Measurements from ENCODE around the gene IFI27L1. TPM values are rescaled to one million over a fixed set of nuclear protein-coding genes. Genes with fewer than 3 reads are reported as not detected.

The IFI27L1 gene
- total and polyA plus RNA-seq, 2 experiments from 2014 or later, result 9.7 to 28.6 TPM

- no peak for ATAC-seq
- Histone ChIP-seq H3F3A (replicated peaks; ENCODE audit: low read depth) (no peaks in the 10 kb centered on the region), H3K27me3 (ENCODE audit: insufficient read depth) (no peaks in the 10 kb centered on the region), H2AFZ (no peak overlapping the region), H3K4me2 (no peak overlapping the region), H3K36me3 (ENCODE audit: insufficient read depth) (no peaks in the 10 kb centered on the region), H3K4me1 (ENCODE audit: insufficient read depth) (no peaks in the 10 kb centered on the region), H3K27ac (ENCODE audit: low read depth) (no peak overlapping the region), H3K9me2 (ENCODE audit: insufficient read depth) (no peaks in the 10 kb centered on the region), H3K4me3 (no peak overlapping the region), H4K20me1 (replicated peaks; ENCODE audit: insufficient read depth) (no peaks in the 10 kb centered on the region), H3K79me2 (replicated peaks; ENCODE audit: insufficient read depth) (no peaks in the 10 kb centered on the region)
- no peak for DNase-seq (ENCODE audit: low spot score)
- Mint-ChIP-seq H3K27me3 (ENCODE audit: insufficient read depth, low read depth, poor library complexity) (peaks cover 16% of the 10 kb centered on the region), H3K4me1 (peaks cover 8% of the 10 kb centered on the region; the same call in 2 of the 3 replicates), H3K36me3 (ENCODE audit: low read depth) (peaks cover 3% of the 10 kb centered on the region; the same call in 1 of the 3 replicates), H3K9me3 (peaks cover 5% of the 10 kb centered on the region; the same call in 2 of the 3 replicates), H3K27ac (no peak overlapping the region), H3K4me3 (no peak overlapping the region)
- TF ChIP-seq ZNF114 (CRISPR knock-in tag; IDR thresholded peaks at IDR 0.05), result no peak
- no peak for TF ChIP-seq EZH2phosphoT487 (IDR thresholded peaks at IDR 0.05; ENCODE audit: unreplicated experiment)
- TF ChIP-seq, protein P1, sequence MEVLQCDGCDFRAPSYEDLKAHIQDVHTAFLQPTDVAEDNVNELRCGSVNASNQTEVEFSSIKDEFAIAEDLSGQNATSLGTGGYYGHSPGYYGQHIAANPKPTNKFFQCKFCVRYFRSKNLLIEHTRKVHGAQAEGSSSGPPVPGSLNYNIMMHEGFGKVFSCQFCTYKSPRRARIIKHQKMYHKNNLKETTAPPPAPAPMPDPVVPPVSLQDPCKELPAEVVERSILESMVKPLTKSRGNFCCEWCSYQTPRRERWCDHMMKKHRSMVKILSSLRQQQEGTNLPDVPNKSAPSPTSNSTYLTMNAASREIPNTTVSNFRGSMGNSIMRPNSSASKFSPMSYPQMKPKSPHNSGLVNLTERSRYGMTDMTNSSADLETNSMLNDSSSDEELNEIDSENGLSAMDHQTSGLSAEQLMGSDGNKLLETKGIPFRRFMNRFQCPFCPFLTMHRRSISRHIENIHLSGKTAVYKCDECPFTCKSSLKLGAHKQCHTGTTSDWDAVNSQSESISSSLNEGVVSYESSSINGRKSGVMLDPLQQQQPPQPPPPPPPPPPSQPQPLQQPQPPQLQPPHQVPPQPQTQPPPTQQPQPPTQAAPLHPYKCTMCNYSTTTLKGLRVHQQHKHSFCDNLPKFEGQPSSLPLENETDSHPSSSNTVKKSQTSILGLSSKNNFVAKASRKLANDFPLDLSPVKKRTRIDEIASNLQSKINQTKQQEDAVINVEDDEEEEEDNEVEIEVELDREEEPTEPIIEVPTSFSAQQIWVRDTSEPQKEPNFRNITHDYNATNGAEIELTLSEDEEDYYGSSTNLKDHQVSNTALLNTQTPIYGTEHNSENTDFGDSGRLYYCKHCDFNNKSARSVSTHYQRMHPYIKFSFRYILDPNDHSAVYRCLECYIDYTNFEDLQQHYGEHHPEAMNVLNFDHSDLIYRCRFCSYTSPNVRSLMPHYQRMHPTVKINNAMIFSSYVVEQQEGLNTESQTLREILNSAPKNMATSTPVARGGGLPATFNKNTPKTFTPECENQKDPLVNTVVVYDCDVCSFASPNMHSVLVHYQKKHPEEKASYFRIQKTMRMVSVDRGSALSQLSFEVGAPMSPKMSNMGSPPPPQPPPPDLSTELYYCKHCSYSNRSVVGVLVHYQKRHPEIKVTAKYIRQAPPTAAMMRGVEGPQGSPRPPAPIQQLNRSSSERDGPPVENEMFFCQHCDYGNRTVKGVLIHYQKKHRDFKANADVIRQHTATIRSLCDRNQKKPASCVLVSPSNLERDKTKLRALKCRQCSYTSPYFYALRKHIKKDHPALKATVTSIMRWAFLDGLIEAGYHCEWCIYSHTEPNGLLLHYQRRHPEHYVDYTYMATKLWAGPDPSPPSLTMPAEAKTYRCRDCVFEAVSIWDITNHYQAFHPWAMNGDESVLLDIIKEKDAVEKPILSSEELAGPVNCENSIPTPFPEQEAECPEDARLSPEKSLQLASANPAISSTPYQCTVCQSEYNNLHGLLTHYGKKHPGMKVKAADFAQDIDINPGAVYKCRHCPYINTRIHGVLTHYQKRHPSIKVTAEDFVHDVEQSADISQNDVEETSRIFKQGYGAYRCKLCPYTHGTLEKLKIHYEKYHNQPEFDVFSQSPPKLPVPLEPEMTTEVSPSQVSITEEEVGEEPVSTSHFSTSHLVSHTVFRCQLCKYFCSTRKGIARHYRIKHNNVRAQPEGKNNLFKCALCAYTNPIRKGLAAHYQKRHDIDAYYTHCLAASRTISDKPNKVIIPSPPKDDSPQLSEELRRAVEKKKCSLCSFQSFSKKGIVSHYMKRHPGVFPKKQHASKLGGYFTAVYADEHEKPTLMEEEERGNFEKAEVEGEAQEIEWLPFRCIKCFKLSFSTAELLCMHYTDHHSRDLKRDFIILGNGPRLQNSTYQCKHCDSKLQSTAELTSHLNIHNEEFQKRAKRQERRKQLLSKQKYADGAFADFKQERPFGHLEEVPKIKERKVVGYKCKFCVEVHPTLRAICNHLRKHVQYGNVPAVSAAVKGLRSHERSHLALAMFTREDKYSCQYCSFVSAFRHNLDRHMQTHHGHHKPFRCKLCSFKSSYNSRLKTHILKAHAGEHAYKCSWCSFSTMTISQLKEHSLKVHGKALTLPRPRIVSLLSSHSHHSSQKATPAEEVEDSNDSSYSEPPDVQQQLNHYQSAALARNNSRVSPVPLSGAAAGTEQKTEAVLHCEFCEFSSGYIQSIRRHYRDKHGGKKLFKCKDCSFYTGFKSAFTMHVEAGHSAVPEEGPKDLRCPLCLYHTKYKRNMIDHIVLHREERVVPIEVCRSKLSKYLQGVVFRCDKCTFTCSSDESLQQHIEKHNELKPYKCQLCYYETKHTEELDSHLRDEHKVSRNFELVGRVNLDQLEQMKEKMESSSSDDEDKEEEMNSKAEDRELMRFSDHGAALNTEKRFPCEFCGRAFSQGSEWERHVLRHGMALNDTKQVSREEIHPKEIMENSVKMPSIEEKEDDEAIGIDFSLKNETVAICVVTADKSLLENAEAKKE (CRISPR knock-in tag; IDR thresholded peaks at IDR 0.05), result no peak
- TF ChIP-seq POLR2AphosphoS5 (IDR thresholded peaks at IDR 0.05; ENCODE audit: low read depth), result no peak
- TF ChIP-seq, protein P2, sequence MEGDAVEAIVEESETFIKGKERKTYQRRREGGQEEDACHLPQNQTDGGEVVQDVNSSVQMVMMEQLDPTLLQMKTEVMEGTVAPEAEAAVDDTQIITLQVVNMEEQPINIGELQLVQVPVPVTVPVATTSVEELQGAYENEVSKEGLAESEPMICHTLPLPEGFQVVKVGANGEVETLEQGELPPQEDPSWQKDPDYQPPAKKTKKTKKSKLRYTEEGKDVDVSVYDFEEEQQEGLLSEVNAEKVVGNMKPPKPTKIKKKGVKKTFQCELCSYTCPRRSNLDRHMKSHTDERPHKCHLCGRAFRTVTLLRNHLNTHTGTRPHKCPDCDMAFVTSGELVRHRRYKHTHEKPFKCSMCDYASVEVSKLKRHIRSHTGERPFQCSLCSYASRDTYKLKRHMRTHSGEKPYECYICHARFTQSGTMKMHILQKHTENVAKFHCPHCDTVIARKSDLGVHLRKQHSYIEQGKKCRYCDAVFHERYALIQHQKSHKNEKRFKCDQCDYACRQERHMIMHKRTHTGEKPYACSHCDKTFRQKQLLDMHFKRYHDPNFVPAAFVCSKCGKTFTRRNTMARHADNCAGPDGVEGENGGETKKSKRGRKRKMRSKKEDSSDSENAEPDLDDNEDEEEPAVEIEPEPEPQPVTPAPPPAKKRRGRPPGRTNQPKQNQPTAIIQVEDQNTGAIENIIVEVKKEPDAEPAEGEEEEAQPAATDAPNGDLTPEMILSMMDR (conservative IDR thresholded peaks at IDR 0.05; ENCODE audit: low read depth in 2 of 2), result no peak
- TF ChIP-seq STAT1 (IDR thresholded peaks at IDR 0.05; ENCODE audit: unreplicated experiment), result no peak
- no peak for TF ChIP-seq NANOG (IDR thresholded peaks at IDR 0.05; ENCODE audit: borderline replicate concordance)
- TF ChIP-seq CREB1 (CRISPR knock-in tag; IDR thresholded peaks at IDR 0.05; ENCODE audit: low read depth), result no peak
- no peak for TF ChIP-seq ETS1 (IDR thresholded peaks at IDR 0.05)
- no peak for TF ChIP-seq ZNF331 (CRISPR knock-in tag; IDR thresholded peaks at IDR 0.05; ENCODE audit: low read depth)
- no peak for TF ChIP-seq EZH2 (IDR thresholded peaks at IDR 0.05; ENCODE audit: low read depth, unreplicated experiment)
- no peak for TF ChIP-seq JUNB (IDR thresholded peaks at IDR 0.05; ENCODE audit: unreplicated experiment)
- TF ChIP-seq, protein P3, sequence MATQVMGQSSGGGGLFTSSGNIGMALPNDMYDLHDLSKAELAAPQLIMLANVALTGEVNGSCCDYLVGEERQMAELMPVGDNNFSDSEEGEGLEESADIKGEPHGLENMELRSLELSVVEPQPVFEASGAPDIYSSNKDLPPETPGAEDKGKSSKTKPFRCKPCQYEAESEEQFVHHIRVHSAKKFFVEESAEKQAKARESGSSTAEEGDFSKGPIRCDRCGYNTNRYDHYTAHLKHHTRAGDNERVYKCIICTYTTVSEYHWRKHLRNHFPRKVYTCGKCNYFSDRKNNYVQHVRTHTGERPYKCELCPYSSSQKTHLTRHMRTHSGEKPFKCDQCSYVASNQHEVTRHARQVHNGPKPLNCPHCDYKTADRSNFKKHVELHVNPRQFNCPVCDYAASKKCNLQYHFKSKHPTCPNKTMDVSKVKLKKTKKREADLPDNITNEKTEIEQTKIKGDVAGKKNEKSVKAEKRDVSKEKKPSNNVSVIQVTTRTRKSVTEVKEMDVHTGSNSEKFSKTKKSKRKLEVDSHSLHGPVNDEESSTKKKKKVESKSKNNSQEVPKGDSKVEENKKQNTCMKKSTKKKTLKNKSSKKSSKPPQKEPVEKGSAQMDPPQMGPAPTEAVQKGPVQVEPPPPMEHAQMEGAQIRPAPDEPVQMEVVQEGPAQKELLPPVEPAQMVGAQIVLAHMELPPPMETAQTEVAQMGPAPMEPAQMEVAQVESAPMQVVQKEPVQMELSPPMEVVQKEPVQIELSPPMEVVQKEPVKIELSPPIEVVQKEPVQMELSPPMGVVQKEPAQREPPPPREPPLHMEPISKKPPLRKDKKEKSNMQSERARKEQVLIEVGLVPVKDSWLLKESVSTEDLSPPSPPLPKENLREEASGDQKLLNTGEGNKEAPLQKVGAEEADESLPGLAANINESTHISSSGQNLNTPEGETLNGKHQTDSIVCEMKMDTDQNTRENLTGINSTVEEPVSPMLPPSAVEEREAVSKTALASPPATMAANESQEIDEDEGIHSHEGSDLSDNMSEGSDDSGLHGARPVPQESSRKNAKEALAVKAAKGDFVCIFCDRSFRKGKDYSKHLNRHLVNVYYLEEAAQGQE (IDR thresholded peaks at IDR 0.05; ENCODE audit: unreplicated experiment), result no peak
Measured at GRCh38 chr14:94038921-94039629, 42.0 kb upstream of the IFI27L1 start.

Measured in GM23338 (cell line).